GM12874 (cell line): ENCODE data around the gene FGFBP2.

Experiments used
- TF ChIP-seq, protein P1 (sequence below): IDR thresholded peaks from 2 replicates; pipeline ENCODE4 v1.5.1; 2011; ENCODE audit warnings: low read depth, mild to moderate bottlenecking, control low read depth, low read length, moderate library complexity; ENCODE audit not compliant: insufficient read depth

The FGFBP2 gene

DNA sequence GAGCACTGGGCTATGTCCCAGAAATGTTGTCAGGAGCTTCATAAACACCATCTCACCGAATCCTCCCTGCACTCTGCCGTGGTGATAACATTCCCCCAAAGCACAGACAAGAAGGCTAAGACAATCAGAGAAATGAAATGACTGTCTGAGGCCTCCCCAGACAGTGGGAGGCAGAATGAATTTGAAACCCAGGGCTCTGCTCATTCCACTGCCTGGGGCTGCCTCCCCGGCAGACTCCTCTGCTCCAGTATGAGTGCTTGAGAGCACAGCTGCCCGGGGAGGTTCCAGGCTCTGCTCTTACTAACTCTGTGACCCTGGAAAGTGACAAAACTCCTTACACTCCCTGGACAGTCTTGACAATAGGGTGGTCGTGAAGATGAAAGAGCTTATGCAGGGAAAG, 34.1 kb downstream of the FGFBP2 start:
- TF ChIP-seq, protein P1, sequence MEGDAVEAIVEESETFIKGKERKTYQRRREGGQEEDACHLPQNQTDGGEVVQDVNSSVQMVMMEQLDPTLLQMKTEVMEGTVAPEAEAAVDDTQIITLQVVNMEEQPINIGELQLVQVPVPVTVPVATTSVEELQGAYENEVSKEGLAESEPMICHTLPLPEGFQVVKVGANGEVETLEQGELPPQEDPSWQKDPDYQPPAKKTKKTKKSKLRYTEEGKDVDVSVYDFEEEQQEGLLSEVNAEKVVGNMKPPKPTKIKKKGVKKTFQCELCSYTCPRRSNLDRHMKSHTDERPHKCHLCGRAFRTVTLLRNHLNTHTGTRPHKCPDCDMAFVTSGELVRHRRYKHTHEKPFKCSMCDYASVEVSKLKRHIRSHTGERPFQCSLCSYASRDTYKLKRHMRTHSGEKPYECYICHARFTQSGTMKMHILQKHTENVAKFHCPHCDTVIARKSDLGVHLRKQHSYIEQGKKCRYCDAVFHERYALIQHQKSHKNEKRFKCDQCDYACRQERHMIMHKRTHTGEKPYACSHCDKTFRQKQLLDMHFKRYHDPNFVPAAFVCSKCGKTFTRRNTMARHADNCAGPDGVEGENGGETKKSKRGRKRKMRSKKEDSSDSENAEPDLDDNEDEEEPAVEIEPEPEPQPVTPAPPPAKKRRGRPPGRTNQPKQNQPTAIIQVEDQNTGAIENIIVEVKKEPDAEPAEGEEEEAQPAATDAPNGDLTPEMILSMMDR = no peak

DNA sequence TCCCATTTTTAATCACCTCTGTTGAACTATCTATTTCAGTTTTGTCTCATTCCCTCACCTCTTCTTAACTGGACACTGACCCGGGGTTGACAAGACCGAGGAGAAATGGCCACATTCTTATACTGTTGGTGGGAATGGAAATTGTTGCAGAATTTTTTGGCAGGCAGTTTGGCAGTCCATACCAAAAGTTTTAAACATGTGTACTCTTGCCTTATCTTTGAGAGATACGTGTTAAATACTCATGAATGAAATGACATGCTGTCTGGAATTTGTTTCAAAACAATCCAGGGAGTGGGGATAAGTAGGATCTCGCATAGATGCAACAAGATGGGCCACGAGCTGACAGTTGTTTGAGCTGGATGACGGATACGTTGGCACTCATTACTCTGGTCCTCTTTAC, 36.5 kb downstream of the FGFBP2 start:
- TF ChIP-seq, protein P1 = no peak

DNA sequence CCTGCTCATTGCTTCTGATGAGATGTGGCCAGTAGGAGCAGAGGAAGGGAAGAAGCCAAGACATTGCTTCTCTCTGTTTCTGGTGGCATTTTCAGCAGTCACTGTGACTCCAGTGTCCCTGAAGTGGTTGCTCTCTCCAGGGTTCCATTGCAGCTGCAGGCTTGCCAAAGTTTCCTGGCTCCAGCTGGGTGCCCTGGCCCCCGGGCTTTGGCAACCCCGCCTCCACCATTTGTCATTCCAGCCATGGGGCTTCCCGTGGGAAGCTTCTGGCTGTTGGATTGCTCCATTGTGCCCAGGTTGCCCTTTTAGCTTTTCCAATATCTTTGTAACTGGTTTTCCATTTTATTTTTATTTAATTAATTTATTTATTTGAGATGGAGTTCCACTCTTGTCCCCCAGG, 37.1 kb downstream of the FGFBP2 start:
- TF ChIP-seq, protein P1 = no peak

DNA sequence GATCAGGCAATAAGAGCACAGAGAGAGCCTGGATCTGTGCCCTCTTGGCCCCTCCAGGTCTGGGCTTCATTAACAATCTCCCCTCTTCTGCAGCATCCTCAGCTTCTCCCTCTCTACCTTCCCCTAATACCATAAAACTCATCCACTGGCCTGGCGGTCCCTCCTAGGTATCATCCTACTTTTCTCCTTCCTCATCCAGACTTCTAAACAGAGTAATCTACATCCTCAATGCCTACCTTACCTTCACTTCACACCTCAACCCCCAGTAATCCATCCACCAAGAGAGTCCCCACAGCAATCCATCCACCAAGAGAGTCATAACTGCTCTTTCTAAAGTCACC, 41.4 kb downstream of the FGFBP2 start:
- TF ChIP-seq, protein P1 = no peak

DNA sequence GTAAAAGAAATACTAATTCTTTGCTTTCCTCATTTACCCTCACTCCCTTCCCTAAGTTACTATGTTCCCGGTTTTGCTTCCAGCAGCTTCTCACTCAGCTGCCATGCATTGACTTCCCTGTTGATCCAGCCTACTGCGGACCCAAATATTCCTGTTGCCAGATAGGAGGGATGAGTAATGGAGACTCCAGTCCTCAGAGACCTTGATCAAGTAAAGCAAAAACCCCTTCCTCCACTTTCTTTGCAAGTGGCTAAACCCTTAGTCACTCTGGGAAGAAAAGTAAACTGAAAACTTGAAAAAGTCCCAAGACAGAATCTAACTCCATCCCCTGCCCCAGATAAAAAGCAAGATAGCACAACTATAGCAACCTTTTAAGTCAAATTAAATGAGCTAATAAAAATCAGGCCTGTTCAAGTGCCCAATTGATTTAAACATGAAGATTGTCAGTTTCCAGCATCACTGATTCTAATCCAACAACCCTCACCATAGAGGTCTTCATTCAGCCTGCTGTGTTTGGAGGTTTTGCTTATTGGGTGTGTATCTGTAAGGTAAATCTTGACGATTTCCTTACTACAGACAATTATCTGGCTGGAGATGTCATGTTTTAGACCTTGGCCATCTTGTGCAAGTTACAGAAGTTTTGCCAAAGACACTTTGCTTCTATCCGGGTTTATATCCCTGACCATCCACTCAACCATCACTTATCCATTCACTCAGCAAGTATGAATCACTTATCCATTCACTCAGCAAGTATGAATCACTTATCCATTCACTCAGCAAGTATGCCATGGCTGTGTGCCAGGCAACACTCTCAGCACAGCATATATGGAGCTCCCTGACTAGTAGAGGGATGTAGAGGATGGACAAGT, 42.0 kb downstream of the FGFBP2 start:
- TF ChIP-seq, protein P1 = no peak

DNA sequence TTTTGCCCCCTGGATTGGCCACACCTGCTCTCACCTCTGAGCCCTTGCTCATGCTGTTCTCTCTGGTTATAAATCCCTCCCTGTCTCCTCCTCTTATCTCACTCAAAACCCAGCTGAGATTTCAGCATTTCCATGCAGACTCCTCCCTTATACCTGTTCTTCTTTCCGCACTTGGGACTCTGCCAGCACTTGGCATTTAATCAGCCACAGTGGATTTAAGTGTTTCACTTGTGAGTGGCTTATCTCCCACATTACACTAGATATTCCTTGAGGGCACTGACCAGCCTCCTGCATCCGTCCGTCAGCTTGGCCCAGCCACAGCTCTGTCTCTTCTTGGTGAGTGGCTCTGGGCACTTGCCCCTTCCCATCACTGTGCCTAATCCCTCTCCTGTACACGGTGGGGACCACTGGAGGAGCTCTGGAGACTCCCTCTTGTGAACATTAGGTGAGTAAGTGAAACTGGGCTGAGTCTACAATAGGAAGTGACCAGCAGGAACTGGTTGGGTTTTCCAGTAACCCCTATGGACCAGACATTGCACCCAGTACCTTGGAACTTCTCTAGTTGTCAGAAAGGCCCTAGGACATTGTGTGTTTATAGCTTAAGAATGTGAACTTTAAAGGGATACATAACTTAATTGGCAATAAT, 44.4 kb downstream of the FGFBP2 start:
- TF ChIP-seq, protein P1 = no peak

DNA sequence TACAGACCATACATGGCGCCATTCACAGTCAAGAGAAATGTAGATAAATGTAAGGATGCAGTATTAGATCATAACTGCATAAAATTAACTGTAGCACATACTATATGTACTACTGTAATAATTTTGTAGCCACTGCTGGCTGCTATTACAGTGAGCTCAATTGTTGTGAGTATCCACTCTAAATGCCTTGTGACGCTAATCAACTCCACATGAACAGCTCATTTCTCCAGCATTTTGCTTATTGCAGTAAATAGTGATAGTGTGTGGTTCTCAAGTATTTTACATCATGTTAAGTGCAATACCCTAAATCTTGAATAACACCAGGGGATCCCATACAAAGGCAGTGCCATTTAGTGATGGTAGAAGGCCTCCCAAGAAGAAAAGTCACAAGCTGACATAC, 45.7 kb downstream of the FGFBP2 start:
- TF ChIP-seq, protein P1 = no peak
